GM18867 (cell line): ENCODE measurements around the gene MAGI2.
A peak's percentile ranks its signal among the peaks of the same experiment; 100 is the strongest.

ENCODE experiments used
- ATAC-seq: cut with Tn5 transposase; IDR thresholded peaks from one replicate; pipeline ENCODE4 v1.9.1; 2021; ENCODE audit warnings: mild to moderate bottlenecking, moderate library complexity; ENCODE audit not compliant: unreplicated experiment

MAGI2 gene

DNA sequence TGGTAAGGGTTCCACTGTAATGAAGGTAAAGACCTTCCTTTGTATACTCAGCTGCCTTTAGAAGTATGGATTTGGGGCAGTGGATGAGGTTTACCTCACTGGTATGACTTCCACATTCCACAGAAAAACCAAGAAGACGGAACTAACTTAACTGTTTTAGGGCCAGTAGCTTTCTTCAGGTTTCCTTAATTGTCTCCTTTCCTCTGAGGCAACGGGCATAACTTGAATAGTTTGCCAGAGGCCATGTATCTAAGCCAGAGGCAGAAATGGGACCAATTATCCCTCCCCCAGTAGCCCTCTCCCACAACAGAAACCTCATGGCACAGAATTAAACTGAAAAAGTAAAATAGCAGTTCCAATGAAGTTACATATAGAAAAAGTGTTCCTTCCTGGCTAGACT lies 1373.2 kb downstream of the MAGI2 start:
- no peak for ATAC-seq

DNA sequence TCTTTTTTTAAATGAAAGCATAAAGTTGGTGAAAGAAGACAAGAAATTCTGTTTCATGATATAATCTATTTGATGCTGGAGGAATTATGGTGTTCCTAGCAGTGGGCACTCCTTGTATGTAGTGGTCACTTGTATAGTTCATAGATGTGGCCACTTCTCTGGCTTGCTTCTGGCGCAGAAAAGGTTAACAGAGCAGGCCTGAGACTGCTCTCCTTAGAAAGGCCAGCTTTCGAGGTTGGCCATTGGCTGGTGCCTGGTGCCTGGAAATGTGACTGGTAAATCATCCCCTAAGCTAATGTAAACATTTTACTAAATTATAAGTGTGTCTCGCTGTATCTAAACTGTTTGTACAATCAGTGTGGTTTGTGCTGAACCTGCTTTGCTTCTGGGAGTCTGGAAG lies 1378.8 kb downstream of the MAGI2 start:
- no peak for ATAC-seq

DNA sequence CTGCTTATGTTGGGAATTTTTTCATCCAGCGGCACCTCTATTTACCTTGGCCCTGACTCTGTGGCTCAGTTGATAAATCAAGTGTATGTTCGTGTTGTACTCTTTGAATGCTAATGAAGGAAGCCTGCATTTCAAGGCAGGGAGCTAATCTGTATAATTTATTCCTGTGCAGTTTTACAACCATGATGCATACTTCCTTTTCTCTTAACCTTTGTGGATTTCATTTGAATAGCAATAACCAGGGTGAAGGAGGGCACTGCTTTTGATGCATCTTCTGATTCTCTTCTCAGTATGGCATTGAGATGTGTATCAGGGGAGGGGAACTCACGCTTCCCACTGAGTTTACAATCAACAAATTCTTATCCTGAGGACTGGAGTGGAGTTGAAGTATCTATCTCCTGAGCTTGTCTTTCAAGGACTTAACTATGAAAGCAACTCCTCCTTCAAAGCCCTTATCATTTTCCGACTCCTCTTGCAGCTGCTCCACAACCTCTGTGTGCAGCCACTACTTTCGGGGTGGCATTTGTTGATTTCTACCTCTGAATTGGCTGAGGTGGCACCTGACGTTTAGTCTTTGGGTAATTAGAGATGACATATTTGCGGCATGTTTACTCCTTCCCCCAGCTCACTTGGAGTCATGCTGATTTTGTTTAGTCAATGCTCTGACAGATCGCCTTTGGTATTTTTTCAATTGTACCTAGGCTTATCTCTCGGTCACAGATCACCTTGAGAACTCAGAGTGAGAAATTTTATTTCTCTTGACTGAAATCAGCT lies 1379.7 kb downstream of the MAGI2 start:
- ATAC-seq, result no peak

DNA sequence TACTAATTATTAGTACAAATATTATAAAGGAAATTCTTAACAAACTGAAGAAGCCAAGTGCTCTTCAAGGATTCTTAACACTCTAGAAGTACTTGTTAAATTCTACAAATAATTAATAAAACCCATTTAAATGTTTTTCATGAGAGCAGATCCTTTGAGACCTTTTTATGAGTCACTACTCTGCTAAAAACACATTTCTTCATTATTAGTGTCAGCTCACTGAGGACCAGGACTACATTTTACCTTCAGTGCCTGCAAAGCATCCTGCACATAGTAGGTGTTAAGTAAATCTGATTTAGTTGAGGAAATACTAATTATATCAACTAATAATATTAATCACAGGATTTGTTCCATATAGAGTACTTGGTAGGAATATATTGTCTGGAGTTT lies 1381.3 kb downstream of the MAGI2 start:
- ATAC-seq, result no peak

DNA sequence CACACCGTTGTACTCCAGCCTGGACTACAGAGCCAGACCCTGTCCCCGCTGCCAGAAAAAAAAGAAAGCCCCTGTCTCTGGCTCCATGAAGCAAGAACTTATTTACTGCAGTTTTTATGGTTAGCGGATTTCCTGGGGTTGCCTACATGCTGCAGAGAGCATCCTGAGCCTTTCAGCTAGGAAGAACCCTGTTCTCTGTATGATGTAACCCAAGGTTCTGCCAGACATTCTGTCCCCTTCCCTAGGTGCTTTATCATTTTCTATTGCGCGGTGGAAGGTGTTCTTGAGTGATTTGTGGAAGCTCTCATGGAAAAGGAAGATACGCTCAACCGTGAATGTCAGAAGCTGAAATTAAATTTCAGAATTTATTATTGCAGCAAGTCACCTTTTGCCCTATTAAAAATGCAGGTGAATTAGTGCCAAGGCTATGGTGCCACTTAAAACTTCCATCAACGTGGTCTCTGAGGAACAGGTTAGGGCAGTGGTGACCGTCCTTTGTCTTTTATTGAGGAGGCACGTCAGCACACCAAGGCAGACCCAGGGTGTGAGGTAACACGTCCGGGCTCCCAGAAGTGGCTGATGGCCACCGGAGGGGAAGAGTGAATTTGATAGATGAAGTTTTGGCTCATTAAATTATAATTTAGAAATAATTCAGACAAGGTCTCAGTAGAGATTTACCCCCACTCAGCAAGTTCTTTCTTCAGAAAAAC lies 1381.8 kb downstream of the MAGI2 start:
- ATAC-seq, result no peak

DNA sequence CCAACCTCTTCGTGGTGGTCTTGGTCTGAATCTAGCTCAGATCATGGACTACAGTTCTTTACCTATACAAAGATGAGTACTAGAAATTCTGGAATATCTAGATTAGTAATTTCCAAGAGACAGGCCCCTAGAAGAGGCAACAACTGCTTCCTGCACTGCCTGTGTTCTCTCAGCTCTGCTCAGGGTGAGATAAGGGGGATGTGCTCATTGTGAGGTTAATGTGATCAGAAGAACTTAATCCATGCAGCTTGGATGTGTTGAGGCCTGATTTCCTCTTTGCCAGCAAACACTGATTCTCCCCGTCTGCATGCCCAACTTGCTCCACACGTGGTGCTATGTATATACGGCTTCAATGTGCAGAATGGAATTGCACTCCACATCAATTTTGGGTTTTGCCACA lies 1386.9 kb downstream of the MAGI2 start:
- no peak for ATAC-seq

DNA sequence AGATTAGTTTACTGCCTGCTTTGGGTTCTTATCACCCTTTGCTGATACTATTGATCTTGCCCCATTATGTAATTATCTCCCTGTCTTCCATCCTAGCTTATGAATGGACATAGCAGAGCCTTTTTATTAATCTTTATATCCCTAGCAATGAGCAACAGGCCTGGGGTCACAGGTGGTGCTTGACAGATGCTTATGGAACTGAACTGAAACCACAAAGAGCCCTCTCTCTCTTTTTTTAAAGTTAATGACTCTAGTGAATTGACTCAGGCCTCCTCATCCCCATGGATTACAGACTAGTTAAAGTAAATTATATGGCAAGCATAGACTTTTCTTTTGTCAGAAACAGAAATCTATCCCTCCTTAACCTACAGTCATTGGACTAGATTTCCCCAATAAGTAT lies 1389.7 kb downstream of the MAGI2 start:
- no peak for ATAC-seq

DNA sequence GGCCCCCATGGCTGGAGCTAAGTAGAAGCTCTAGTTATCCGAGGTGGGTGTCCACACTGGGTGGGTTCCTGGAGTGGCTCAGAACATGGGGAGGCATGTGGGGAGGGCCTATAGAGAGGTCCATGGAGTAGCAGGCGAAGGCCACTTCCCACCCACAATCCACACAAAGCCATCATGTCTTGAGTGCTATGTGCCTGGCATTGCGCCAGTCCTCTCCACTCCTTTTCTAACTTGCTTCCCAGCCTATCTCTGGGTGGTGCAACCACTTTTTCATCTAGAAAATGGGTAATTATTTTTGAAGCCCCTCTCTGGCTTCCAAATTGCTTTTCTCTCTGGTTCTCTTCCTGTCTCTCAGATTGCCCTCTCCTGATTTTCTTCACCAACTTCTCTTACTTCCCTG lies 1391.3 kb downstream of the MAGI2 start:
- no peak for ATAC-seq

DNA sequence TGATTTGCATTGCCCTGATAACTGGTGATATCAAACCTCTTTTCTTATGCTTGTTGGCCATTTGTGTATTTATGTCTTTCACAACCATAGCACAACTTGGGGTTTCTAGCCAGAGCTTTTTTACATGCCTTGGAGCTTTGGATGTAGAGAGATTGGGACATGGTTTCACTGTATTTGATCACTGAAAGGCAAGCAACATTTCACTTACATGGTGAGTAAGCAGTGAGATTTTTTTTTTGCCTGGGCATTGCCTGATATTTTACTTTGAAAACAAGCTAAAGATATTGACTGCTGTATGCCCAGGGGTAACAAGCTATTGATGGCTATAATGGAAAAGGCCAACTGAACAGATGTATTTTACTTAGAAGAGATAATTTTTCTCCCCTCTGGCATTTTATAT lies 1395.9 kb downstream of the MAGI2 start:
- ATAC-seq, result no peak

DNA sequence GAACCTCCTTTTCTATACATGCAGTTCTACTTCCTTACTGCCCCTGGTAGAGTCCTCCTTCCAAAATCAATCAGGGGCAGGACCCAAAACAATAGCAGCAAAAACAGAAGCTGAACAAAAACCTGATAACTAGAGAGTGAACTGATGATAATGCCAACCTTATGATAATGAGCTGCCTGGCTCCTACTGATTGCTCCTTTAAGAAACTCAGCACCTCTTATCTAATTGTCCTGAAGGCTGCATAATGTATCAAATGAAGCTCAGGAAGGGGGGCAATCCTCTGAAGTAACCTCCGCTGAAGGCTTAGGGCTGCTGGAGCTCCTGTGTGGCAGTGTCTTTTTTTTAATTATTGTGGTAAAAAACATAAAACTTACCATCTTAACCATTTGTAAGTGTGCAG lies 1397.9 kb downstream of the MAGI2 start:
- no peak for ATAC-seq

DNA sequence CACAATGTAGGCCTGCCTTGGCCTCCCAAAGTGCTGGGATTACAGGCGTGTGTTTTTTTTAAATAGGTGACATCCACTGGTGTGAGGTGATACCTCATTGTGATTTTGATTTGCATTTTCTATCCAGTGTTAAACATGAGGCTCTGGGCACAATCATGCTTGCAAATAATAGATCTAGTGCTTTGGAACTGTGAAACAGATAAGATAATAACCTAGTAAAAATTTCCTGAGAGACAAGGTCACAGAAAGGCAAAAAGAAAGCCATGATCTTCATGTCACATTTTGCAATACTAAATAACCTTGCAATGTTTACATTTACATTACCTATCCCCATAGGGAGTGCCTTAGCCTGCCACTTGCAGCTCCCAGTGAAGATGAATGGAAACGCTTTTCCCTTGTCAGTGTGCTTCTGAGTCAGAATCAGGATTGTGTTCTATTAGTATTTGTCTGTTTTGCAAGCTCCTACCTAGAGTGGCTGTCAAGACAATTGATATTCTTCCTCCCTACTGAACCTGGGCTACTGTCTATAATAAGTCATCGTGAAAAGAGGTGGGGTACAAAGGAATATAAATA lies 1398.4 kb downstream of the MAGI2 start:
- ATAC-seq, result no peak

DNA sequence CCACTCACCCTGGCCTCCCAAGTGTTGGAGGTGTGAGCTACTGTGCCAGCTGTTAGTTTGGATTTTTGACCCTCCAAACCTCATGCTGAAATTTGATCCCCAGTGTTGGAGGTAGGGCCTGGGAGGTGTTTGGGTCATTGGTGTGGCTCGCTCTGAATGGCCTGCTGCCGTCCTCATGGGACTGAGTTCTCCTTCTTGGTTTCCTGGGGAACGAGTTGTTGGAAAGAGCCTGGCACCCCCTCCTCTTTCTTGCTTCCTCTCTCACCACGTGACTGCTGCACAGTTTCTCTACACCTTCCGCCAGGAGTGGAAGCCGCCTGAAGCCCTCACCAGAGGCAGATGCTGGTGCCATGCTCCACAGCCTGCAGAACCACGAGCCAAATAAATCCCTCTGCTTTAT lies 1401.4 kb downstream of the MAGI2 start:
- ATAC-seq, result no peak

DNA sequence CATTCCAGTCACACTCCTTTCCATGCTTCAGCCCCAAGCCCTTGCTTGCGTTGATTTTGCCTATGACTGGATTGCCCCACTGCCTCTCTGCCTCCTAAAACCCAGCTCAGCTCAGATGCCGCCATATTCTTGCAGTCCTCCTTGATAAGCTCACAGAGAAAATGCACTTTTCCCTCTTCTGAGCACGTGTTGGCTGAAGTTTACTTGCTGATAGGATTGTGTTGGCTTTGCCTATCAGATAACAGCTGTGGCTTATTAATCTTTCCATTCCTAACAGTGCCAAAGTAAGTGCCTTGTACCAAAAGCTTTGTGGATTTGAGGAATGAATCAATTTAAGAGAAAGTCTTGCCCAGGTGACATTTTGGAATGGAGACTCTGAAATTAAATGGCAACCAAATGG lies 1405.7 kb downstream of the MAGI2 start:
- no peak for ATAC-seq

DNA sequence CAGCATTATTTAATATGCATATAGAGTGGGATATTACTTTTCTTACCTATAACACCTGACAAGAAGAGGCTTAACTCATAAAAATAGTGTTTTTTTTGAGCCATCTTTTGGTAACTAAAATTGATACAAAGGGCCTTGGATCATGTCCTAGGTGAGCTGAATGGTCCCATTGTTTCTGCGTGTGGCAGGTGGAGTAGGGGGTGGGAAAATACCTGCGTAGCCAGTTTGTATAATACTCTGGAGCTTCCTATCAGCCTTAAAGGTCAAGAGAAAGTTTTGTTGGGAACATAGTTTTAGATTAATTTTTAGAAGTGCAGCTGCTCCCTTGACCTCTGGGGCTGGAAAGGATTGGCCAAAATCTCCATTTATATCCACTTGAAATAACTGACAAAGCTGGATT lies 1410.3 kb downstream of the MAGI2 start:
- ATAC-seq, result no peak

DNA sequence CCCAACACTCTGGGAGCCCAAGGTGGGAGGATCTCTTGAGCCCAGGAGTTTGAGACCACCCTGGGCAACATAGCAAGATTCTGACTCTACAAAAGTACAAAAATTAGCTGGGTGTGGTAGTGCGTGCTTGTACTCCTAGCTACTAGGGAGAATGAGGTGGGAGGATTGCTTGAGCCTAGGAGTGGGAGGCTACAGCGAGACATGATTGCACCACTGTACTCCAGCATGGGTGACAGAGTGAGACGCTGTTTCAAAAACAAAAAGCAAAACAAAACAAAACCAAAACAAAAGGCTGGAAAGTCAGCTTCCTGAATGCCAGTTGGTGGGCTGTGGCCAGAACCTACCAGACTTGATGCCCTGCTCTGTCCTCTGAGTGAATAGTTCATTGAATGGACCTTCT lies 1412.0 kb downstream of the MAGI2 start:
- no peak for ATAC-seq

DNA sequence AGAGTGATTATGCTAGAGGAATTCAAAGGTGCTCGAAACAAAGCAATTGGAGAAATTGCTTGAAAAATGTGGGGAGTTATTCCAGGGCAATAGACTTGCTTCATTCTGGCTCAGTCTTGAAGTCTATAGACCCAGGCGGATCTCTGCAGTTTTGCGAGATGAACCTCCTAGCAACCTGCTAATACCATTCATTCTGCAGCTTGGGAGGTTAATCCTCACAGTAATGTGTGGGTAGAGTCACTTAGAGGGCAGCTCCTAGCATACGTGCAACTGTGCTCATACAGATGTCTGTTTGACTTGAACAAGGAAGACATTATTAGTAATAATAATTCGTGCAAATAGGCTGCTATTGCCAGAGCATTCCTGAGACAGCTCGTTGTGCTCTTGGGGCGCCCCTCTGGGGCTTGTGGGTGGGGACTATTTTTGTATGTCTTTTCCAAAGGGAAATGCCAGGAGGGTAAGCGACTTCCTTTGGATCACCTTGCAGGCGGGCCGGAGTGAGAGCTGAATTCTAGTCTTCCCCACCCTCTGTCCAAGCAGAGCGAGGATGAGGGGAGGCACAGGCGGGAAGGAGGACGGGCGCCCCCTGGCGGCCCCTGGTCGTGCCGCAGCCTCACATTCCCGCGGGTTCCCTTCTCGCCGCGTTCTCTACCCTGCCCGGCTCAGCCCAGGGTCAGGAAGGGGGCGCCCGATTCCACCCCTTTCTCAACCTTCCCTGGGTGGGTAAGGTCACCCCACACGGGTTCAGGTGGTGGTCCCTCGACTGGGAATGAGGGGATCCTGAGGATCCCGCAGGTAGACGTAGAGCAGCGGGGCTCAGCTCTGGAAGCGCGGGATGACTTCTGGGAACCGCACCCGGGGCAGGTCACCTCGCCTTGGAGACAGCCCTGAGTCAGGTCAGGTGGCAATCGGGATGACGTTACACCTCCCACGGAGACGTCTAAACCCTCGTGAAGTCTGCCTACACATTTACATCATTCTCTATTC lies 1413.4 kb downstream of the MAGI2 start:
- peak; percentile 93 for ATAC-seq

DNA sequence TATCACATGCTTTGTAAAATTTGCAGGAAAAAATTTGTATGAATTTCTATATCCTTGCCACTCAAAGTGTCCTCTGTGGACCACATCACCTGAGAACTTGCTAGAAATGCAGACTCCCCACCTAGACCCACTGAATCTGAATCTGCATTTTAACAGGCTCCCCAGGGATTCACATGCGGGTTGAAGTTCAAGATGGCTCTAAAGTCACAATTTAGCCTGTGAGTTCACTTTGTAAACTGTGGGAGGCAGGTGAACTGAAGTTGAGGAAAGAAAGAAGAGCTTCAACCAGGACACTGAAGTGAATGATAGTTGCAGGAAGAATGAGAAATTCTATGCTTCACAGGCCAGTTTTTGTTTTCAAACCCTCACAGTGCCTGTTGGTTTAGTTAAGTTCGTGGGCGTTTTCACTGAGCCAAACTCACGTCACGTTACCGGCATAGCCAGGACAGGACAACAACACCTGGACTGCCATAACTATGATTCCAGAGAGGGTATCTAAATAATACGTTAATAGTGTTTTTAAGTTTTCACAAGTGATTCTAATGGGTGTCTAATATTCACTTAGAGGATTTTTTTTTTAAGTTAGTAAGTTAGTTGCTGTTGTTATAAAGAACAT lies 1414.9 kb downstream of the MAGI2 start:
- no peak for ATAC-seq

DNA sequence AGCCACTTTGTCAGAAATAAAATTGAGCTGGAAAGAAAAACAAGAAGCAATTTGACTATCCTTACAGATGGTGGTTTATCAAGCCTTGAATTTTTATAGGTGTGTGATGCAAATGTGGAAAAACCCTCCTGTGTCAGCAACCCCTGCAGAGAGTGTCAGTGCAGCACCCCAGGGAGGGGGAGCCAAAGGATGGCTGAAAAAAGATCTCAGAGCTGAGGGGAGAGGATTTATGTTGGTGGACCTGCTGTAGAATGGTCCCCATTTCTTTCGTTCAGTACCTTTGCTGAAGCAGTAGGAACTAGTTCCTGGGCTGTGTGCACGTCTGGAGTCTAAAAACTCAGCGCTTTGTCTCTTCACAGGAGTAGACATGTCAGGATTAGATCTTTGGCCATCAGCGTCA lies 1415.9 kb downstream of the MAGI2 start:
- ATAC-seq, result no peak

DNA sequence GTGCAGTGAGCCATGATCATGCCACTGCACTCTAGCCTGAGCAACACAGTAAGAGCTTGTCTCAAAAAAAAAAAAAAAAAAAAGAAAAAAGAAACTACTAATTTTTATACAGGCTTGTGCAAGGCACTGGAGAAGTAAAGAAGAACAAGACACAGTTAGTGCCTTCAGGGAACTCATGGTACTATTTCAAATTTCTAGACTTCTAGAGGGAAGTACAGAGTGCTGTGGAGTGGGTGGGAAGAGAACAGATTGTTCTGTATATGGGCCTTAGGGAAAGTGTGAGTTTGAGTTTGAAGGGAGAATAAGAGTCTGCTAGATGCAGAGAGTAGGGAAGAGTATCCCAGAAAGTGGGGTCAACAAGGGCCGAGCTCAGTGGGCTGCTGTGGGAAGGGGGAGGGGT lies 1420.1 kb downstream of the MAGI2 start:
- no peak for ATAC-seq

DNA sequence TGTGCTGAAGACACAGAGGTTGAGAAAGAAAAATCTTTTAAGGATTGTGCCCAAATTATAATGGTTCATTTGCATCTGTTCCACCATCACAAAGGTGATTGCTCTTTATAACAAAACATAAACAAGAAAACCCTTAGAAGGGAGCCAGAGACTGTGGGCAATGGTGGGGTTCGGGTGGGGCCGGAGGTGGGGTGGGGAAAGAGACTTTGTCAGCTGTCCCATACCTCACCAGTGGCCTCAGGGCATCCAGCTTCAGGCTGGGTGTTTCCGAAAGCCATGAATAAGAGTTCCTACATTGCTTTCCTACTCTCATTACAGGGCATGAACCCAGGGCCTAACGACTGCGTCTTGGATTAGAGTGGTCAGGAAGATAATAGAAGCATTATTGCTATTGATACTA lies 1427.0 kb downstream of the MAGI2 start:
- ATAC-seq, result no peak

DNA sequence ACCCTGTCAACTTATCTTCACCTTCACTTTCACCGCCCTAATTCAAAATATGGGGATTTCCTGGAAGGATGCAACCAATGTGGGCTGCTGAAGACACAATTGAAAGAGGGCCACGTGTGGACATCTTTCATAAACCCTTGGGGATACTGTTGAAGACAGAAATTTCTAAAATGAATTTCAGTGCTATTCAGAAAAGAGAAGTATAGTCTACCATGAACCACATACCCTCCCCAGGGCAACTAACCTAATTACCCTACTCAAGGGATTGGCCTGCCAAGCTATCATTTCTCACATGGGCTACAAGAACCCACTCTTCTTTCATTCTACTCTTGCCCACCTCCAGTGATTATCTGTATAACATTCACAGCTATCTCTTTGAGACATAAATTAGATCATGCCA lies 1428.9 kb downstream of the MAGI2 start:
- ATAC-seq, result no peak
